Measurements from ENCODE around the gene OR52E4. TPM values are rescaled to one million over a fixed set of nuclear protein-coding genes. Genes with fewer than 3 reads are reported as not detected.

Gene OR52E4
- total RNA-seq = not detected

DNA sequence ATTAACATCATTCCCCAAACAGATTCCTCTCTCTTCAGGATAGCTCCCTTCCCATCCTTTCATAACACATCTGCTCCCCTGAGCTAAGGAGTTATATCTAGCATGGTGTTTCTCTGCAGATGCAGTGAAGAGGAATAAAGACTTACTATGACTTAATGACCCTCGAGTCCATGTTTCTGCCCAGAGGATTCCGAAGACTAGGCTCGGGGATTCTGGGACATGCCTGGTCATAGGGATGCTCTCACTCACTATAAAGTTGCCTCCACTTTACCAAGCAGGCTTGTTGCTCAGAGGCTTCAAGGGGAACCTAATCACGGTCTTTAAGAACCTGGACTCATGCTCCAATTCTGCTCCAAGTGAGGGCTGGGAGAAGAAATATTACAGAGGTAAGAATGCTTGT, at the start of gene OR52E4:
Gene OR52E4 (plus strand): TSS at position 301 of the 400 bp plus-strand sequence. CDS start 3,664 bp downstream, outside the sequence.
- no peak for DNase-seq

DNA sequence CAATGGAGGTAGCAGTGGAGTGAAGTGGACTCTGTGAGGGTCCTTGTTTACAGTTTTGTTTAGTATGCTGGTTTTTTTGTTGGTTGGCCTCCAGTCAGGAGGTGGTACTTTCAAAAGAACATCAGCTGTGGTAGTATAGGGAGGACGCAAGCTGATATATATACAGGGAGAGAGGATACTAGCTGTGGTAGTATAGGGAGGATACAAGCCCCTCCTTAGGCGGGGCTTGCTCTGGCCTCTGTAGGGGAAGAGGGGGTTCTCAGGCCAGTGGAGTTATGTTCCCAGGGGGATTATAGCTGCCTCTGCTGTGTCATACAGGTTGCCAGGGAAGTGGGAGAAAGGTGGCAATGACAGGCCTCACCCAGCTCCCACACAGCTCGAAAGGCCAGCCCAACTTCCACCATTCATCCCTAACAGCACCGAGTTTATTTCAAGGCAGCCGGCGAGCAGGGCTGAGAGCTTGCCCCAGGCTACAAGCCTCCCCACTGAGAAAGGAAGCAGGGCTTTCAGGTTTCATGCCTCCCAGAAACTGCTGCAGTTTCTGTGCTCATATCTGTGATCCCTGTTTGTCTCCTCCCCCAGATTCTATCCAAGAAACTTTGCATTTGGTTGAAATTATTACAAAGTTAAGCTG, 49.1 kb upstream of the OR52E4 start:
- DNase-seq = no peak

DNA sequence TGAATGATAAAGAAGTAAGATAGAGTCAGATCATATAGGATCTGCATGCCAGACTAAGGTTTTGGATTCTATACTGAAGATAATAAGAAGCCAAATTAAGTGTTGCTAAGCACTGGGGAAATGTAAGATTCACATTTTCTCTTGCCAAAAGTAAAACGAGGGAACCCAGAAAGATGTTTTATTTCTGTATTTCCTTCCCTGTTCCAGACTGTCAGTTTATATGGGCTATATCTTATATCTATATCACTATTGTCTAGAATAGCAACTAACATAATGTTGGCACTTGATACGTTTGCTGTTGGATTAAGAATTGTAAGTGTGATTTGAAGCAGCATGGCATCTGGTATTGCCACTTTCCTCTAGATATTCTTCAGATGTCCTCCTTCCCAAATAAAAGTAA, 47.0 kb upstream of the OR52E4 start:
- no peak for DNase-seq

DNA sequence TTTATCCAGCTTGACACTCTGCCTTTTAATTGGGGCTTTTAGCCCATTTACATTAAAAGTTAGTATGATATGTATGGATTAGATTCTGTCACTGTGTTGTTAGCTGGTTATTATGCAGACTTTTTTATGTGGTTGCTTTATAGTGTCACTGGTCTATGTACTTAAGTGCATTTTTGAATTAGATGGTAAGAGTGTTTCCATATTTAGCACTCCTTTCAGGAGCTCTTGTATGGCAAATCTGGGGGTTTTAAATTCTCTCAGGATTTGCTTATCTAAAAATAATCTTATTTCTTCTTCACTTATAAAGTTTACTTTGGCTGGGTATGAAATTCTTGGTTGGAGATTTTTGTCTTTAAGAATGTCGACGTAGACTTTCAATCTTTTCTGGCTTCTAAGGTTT, 42.7 kb upstream of the OR52E4 start:
- no peak for DNase-seq

DNA sequence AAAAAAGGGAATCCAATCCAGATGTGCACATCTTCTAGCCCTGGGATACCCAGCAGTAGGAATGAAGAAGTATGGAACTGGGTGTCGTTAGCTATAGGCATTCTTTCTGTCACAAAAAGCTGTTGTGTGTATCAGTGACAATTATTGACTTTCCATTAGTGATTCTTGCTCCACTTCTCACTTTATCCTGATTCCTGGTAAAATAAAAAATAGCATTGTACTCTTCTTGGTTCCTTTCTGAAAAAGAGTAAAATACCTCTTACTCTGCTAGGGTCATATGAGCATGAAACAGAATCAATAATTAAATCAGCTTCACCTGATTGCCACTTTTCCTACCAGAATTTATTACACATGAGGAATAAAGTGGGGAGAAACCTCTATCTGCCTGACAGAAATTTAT, 38.6 kb upstream of the OR52E4 start, which contains the start of gene OR52E6:
Gene OR52E6 (minus strand): TSS at position 101 of the 400 bp plus-strand sequence. CDS start 0 bp downstream, at position 101.
- DNase-seq = no peak

DNA sequence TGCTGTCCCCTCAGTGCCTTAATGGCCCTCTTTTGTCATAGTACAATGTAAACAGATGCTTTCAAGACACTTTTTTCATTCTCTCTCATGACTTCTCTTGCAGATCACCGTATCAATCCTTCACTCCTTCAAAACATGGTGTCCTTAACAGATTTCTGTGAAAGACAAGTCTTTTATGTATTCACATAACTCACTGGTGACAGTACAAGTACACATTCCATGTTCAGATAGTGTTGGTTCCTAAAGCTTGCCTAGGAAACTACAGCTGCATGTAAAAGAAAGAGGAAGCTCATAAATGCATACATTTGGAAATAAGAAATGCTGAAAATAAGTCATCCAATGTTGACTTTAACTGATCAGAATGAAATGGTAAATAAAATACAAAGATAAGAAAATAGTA, 33.7 kb upstream of the OR52E4 start:
- no peak for DNase-seq

DNA sequence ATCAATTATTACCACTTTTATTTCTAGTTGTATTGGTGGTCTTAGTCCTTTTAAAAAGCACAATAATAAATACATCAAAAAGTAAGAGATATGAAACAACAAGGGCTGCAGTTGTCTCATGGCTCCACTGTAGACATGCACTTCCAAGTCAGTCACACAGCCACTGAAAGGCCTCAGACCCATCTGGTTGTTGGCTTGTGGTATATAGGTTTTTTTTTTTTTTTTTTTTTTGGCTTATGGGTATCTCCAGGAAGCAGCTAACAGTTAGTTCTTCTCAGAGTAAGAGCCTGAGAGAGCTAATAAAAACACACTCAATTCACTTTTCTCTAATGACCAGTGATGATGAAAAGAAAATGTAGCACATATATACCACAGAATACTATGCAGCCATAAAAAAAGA, 32.7 kb upstream of the OR52E4 start:
- no peak for DNase-seq

DNA sequence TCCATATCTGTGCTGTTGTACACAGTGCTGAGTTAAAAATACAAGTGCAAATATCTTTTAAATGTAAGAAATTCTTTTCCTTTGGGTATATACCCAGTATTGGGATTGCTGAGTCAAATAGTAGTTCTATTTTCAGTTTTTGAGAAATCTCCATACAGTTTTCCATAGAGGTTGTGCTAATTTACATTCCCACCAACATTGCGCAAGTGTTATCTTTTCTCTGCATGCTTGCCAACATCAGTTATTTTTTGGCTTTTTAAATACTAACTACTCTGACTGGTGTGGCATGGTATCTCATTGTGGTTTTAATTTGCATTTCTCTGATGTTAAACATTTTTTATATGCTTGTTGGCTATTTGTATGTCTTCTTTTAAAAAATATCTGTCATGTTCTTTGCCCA, 29.4 kb upstream of the OR52E4 start:
- no peak for DNase-seq

DNA sequence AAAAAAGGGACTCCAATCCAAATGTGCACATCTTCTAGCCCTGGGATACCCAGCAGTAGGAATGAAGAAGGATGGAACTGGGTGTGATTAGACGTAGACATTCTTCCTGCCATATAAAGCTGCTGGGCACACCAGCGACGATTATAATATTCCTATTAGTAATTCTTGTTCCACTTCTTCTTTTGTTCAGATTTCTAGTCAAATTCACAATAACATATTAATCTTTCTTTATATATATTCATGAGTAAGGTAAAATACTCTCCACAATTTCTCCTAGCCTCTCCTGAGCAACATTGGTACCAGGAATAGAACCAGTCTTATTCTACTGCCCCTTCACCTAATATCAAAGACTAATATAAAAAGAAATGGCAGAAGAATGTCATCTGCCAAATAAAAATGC, 22.8 kb upstream of the OR52E4 start, which contains the start of gene OR52E8:
Gene OR52E8 (minus strand): TSS at position 101 of the 400 bp plus-strand sequence. CDS start 0 bp downstream, at position 101.
- no peak for DNase-seq

DNA sequence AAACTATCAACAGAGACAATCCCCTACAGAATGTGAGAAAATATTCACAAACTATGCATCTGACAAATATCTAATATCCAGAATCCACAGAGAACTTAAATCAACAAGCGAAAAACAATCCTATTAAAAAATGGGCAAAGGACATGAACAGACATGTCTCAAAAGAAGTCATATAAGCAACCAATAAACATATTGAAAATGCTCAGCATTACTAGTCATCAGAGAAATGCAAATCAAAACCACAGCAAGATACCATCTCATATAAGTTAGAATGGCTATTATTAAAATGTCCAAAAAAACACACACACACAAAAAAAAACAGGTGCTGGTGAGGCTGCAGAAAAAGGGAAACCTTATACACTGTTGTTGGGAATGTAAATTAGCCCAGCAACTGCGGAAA, 14.6 kb upstream of the OR52E4 start:
- DNase-seq = no peak

DNA sequence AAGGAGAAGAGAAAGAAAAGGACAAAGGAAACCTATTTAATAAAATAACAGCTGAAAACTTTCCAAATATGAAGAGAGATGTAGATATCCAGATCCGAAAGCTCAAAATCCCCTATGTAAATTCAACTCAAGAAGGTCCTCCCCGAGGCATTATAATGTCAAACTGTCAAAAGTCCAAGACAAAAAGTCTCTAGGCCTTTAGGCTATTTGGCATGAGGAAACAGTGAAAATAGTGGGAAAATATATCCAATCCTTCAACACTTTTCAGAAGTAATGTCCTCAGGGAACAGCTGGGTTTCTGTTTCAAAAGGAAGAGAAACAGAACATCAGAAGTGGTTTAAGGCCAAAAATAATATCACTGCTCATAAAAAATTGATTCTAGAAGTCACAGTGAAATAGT, 1.9 kb upstream of the OR52E4 start:
- no peak for DNase-seq

DNA sequence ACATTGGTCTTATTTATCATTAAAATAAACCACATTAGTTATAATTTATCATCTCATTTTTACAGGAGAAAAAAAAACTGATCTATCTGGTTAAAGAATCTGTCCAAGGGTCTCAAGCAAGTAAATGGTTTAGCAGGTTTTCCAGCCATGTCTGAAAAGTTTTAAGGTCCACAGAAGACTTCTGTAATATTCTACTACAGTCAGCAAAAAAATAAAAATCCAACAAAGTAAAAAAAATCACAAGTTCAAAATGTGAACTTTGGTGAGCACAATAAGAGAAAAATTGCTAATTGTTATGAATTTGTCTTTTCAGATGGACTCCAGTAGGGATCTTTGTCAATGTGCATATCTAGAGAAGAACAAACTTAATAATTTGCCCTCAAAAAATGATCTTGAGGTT, 1.3 kb downstream of the OR52E4 start:
- no peak for DNase-seq

DNA sequence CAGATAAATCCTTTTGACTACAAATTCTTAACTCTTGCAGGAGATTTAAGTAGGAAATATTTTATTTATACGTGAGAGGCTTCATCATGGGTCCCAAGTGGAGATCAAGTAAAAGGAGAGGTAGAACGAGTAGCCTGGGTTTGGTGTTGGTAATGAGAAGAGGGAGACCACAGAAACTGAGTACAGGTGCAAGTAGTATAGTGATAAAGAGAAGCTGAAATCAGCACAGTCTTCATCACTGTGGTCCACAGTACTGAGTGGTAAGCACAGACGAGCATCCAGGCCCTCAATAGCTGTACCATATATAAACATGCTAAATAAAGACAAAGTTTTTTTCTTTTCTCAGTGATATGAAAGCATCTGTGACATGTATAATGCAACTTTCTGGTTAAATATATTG, 6.7 kb downstream of the OR52E4 start:
- no peak for DNase-seq

DNA sequence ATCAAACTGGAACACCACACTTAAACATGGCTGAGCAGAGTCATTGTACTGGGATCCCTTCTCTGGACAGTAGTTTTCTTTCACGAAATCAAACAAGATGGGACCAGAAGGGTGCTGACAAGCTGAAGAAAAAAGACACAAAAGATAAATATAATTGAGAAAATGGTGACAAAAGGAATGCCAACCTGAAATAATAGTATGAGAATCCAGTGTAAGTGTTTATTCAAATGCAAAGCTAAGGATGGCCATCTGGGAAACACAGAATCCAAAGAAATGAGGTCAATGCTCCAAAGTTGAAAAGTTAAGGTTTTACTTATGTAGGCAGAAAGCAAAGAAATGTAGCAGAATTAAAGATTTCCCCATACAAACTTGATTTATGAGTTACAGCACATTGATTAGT, 7.2 kb downstream of the OR52E4 start:
- DNase-seq = no peak

DNA sequence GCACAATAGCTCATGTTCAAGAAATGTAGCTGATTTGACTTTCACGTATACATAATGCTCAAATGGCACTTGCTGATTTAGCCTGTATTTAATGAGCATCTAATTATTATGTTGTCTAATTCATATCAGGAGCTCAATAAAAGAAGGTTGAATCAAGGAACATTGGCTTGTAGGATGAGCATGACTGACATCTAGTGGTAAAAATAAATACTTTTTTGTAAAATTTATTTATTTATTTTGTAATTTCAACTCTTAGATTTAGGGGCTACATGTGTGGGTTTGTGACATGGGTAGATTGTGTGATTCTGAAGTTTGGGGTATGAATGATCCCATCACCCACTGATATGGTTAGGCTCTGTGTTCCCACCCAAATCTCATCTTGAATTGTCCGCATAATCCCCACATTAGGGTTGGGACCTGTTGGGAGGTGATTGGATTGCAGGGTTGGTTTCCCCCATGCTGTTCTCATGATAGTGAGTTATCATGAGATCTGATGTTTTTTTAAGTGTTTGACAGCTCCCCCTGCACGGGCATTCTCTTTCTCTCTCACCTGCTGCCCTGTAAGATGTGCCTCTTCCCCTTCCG, 10.9 kb downstream of the OR52E4 start:
- no peak for DNase-seq

DNA sequence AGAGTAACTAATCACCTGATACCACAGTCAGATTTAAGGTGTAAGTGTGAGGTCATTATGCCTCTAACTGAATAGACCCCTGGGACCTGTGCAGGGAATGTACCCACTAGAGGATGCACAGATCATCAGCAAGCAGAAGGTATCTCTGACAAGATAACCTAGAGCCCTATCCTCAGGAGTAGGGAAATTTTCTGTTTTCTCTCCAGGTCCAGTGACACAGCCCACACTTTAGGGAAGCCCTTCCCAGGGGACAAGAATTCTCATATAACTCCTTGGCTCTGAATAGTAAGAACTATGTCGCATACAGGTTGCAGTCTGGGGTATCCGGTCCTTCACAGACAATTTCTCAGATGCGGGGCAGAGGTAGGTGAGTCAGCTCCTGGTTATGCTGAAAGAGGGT, 12.5 kb downstream of the OR52E4 start, which contains the start of gene OR52E5:
Gene OR52E5 (plus strand): TSS at position 301 of the 400 bp plus-strand sequence. CDS start 7,569 bp downstream, outside the sequence.
- no peak for DNase-seq

DNA sequence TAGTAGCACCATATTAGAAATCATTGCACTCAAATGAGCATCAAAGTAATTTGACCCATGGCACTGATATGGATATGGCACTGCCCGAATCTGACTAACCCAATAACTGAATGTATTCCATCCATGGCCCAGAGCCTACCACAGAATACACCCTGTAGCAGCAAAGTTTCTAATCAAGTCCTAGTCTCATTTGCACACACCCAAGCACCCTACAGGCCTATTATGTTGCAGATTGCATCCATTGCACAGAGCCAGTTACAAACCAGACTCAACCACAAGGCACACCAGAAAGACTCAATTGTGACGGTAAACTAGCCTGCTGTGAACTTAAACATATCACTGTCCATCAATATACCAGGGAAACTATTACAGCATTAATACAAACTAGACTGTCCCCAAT, 19.1 kb downstream of the OR52E4 start:
- no peak for DNase-seq

DNA sequence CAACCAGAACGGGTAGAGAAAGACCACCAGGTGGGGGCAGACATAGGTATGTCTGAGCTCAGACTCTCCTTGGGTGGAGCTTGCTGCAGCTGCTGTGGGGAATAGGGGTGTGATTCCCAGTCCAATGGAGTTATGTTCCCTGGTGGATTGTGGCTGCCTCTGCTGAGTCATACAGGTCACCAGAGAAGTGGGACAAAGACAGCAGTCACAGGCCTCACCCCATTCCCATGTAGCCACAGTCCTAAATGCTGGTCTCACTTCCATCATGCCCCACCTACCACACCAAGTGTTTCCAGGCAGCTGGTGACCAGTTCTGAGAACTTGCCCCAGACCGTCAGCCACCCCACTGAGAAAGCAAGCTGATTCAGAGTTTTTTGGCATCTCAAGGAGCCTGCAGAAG, 30.1 kb downstream of the OR52E4 start:
- no peak for DNase-seq

DNA sequence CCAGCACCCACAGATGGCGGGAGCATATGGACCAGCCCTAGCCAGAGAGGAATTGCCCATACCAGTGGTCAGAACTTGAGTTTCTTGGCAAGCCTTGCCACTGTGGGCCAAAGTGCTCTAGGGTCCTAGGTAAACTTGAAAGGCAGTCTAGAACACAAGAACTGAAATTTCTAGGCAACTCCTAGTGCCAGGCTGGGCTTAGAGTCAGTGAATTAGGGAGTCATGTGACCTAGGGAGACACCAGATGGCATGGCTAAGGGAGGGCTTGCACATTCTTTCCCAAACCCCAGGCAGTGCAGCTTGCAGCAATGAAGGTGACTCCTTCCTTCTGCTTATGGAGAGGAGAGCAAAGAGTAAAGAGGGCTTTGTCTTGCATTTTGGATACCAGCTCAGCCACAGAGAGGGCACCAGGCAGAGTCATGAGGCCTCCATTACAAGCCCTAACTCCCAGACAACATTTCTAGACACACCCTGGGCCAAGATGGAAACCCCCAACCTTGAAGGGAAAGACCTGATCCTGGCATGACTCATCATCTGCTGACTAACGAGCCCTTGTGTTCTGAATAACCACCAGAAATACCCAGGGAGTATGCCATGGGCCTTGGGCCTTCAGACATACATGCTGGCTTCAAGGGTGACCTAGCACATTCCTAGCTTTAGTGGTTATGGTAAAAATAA, 42.5 kb downstream of the OR52E4 start:
- no peak for DNase-seq

DNA sequence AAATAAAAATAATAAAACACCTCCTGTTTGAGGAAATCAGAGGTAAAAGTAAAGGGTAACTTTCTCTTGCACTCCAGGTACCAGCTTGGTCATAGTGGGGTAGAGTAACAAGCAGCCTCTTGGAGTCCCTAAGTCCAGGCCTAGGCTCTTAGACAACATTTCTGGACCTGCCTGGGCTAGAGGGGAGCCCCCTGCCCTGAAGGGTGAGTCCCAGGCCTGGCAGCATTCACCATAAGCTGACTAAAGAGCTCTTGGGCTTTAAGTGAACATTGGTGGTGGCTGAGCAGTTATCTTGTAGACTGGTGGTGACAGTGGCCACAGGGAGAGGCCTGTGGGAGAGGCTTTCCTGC, 43.0 kb downstream of the OR52E4 start:
- DNase-seq = no peak

DNA sequence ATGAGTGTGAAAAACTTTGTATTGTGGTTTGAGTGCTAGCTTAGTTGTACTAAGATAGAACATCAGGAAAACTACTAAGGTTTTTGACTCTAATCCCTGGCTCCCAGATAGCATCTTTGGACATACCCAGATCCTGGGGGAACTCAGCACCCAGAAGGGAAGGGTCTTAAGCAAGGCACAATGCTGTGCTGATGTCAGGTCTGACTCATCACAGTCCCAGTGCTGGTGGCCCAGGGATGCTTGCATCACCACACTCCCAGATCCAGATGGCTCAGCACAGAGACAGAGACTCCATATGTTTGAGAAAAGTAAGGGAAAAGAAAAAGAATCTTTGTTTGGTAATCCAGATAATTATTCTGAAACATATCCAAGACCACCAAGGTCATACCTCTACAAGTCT, 43.4 kb downstream of the OR52E4 start:
- no peak for DNase-seq

DNA sequence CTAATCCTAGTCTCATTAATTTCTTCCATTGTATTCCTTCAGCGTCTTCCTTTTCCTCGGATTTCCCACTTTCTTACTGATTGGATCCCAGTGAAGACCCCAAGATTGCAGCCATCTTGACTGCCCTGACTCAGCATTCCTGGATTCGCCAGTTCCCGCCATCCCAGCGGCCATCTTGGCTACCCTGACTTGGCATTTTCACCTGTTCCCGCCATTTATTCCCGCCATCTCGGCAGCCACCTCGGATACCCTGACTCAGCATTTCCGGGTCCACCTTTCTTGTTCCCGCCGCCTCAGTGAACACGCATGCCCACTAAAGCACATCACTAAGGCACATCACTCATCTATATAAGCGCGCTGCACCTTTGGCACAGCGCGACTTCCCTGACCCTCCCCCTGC, 47.8 kb downstream of the OR52E4 start:
- no peak for DNase-seq

DNA sequence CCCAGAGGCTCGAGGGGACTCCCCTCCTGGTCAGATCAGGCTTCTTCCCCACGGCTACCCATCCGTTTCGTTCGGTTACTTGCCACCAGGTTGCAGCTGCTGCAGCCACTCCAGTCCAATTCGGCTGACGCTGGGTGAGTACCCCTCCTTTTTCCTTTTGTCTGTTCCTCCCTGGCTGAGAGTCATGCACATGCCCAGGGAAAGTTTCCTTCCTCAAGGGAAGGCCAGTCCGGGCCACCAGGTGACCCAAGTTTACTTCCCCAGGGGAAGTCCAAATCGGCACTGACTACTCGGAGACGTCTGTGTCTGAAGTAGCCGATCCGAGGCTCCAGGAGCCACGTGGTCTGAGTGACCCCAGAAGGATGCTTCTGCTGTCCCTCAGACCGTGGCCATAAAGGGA, 48.4 kb downstream of the OR52E4 start:
- DNase-seq = no peak
